ENCODE data around the gene HS3ST5. TPM values are rescaled to one million over a fixed set of nuclear protein-coding genes. Genes with fewer than 3 reads are reported as not detected.

Gene HS3ST5
- total RNA-seq, 1 donor from 2014 or later = 0.05 TPM

GRCh38 chr6:114362957-114363356, 20.1 kb upstream of the HS3ST5 start:
- no peaks in the 10 kb centered on the region for H3K9me3 Mint-ChIP-seq (ENCODE audit: low read depth)

GRCh38 chr6:114362396-114362795, 19.6 kb upstream of the HS3ST5 start:
- H3K4me3 Mint-ChIP-seq (ENCODE audit: unreplicated experiment) = no peak overlapping the region
- H3K27me3 Mint-ChIP-seq (ENCODE audit: low read depth) = no peaks in the 10 kb centered on the region
- no peak for DNase-seq (ENCODE audit: low spot score)
- H3K36me3 Mint-ChIP-seq (ENCODE audit: low read depth) = no peaks in the 10 kb centered on the region
- H3K27ac Mint-ChIP-seq (ENCODE audit: unreplicated experiment) = no peak overlapping the region
- H3K4me1 Mint-ChIP-seq (ENCODE audit: low read depth) = peaks cover 13% of the 10 kb centered on the region
- H3K9me3 Mint-ChIP-seq (ENCODE audit: low read depth) = no peaks in the 10 kb centered on the region
- no peak for TF ChIP-seq CTCF (IDR thresholded peaks at IDR 0.05)

More at GRCh38 chr6:114362957-114363356, 20.1 kb upstream of the HS3ST5 start:
- TF ChIP-seq CTCF (IDR thresholded peaks at IDR 0.05) = no peak
- H3K27ac Mint-ChIP-seq (ENCODE audit: unreplicated experiment) = no peak overlapping the region
- peaks cover 13% of the 10 kb centered on the region for H3K4me1 Mint-ChIP-seq (ENCODE audit: low read depth)
- no peak overlapping the region for H3K4me3 Mint-ChIP-seq (ENCODE audit: unreplicated experiment)
- no peaks in the 10 kb centered on the region for H3K27me3 Mint-ChIP-seq (ENCODE audit: low read depth)
- H3K36me3 Mint-ChIP-seq (ENCODE audit: low read depth) = no peaks in the 10 kb centered on the region
- no peak for DNase-seq (ENCODE audit: low spot score)

GRCh38 chr6:114361036-114361435, 18.2 kb upstream of the HS3ST5 start:
- H3K9me3 Mint-ChIP-seq (ENCODE audit: low read depth) = no peaks in the 10 kb centered on the region
- no peak for DNase-seq (ENCODE audit: low spot score)
- TF ChIP-seq CTCF (IDR thresholded peaks at IDR 0.05) = no peak
- H3K27me3 Mint-ChIP-seq (ENCODE audit: low read depth) = no peaks in the 10 kb centered on the region
- H3K36me3 Mint-ChIP-seq (ENCODE audit: low read depth) = no peaks in the 10 kb centered on the region
- H3K27ac Mint-ChIP-seq (ENCODE audit: unreplicated experiment) = no peak overlapping the region
- H3K4me3 Mint-ChIP-seq (ENCODE audit: unreplicated experiment) = no peak overlapping the region
- peaks cover 13% of the 10 kb centered on the region for H3K4me1 Mint-ChIP-seq (ENCODE audit: low read depth)

GRCh38 chr6:114355300-114355699, 12.5 kb upstream of the HS3ST5 start:
- Mint-ChIP-seq H3K4me3 (ENCODE audit: unreplicated experiment) (no peak overlapping the region), H3K27ac (ENCODE audit: unreplicated experiment) (no peak overlapping the region), H3K4me1 (ENCODE audit: low read depth) (no peaks in the 10 kb centered on the region), H3K36me3 (ENCODE audit: low read depth) (no peaks in the 10 kb centered on the region), H3K9me3 (ENCODE audit: low read depth) (no peaks in the 10 kb centered on the region), H3K27me3 (ENCODE audit: low read depth) (no peaks in the 10 kb centered on the region)
- no peak for DNase-seq (ENCODE audit: low spot score)
- no peak for TF ChIP-seq CTCF (IDR thresholded peaks at IDR 0.05)

- Mint-ChIP-seq H3K27me3 (ENCODE audit: low read depth) (no peaks in the 10 kb centered on the region), H3K9me3 (ENCODE audit: low read depth) (no peaks in the 10 kb centered on the region), H3K4me3 (ENCODE audit: unreplicated experiment) (no peak overlapping the region), H3K27ac (ENCODE audit: unreplicated experiment) (no peak overlapping the region), H3K4me1 (ENCODE audit: low read depth) (no peaks in the 10 kb centered on the region), H3K36me3 (ENCODE audit: low read depth) (no peaks in the 10 kb centered on the region)
- no peak for DNase-seq (ENCODE audit: low spot score)
- no peak for TF ChIP-seq CTCF (IDR thresholded peaks at IDR 0.05)
Observed at GRCh38 chr6:114354482-114354881, 11.7 kb upstream of the HS3ST5 start.
